ENCODE data around the gene SEC22B.
"Not testable (repeated sequence)": the region's sequence is repeated elsewhere in the genome, so short reads cannot be mapped to it uniquely, and the experiment has no call there.

Gene SEC22B

GRCh38 chr1:120116094-120116493, 60.2 kb downstream of the SEC22B start:
- not testable (repeated sequence) for DNase-seq (ENCODE audit: low read depth in 2 of 2)

GRCh38 chr1:120113134-120113533, 63.2 kb downstream of the SEC22B start:
- not testable (repeated sequence) for DNase-seq (ENCODE audit: low read depth in 2 of 2)

- not testable (repeated sequence) for DNase-seq (ENCODE audit: low read depth in 2 of 2)
Measured at GRCh38 chr1:120112212-120112611, 64.1 kb downstream of the SEC22B start.

GRCh38 chr1:120111771-120112170, 64.5 kb downstream of the SEC22B start:
- not testable (repeated sequence) for DNase-seq (ENCODE audit: low read depth in 2 of 2)

- DNase-seq (ENCODE audit: low read depth in 2 of 2), result not testable (repeated sequence)
Measured at GRCh38 chr1:120111008-120111407, 65.3 kb downstream of the SEC22B start.

- DNase-seq (ENCODE audit: low read depth in 2 of 2), result not testable (repeated sequence)
Measured at GRCh38 chr1:120109656-120110055, 66.7 kb downstream of the SEC22B start.

GRCh38 chr1:120109180-120109579, 67.1 kb downstream of the SEC22B start:
- not testable (repeated sequence) for DNase-seq (ENCODE audit: low read depth in 2 of 2)

GRCh38 chr1:120105288-120105687, 71.0 kb downstream of the SEC22B start:
- DNase-seq (ENCODE audit: low read depth in 2 of 2), result not testable (repeated sequence)

- DNase-seq (ENCODE audit: low read depth in 2 of 2), result not testable (repeated sequence)
Measured at GRCh38 chr1:120103768-120104167, 72.6 kb downstream of the SEC22B start.

- not testable (repeated sequence) for DNase-seq (ENCODE audit: low read depth in 2 of 2)
Measured at GRCh38 chr1:120101593-120101992, 74.7 kb downstream of the SEC22B start.
